Measurements from ENCODE around the gene PUM1. TPM values are rescaled to one million over a fixed set of nuclear protein-coding genes. Genes with fewer than 3 reads are reported as not detected.

PUM1 gene
- total RNA-seq, 1 donor from 2014 or later = 188 TPM

GRCh38 chr1:31036749-31037500 is 28.6 kb downstream of the PUM1 start:
- Mint-ChIP-seq H3K4me3 (ENCODE audit: unreplicated experiment) (no peak overlapping the region), H3K27me3 (ENCODE audit: unreplicated experiment) (peaks cover 5% of the 10 kb centered on the region), H3K4me1 (ENCODE audit: low read depth, unreplicated experiment) (peaks cover 16% of the 10 kb centered on the region), H3K36me3 (ENCODE audit: unreplicated experiment) (no peaks in the 10 kb centered on the region), H3K9me3 (ENCODE audit: unreplicated experiment) (peaks cover 2% of the 10 kb centered on the region), H3K27ac (ENCODE audit: unreplicated experiment) (no peak overlapping the region)
- TF ChIP-seq CTCF (IDR thresholded peaks at IDR 0.05; ENCODE audit: partially characterized antibody, unreplicated experiment) = no peak
- no peak for DNase-seq

- no peak overlapping the region for H3K27ac Mint-ChIP-seq (ENCODE audit: unreplicated experiment)
- H3K4me1 Mint-ChIP-seq (ENCODE audit: low read depth, unreplicated experiment) = peaks cover 12% of the 10 kb centered on the region
- TF ChIP-seq CTCF (IDR thresholded peaks at IDR 0.05; ENCODE audit: partially characterized antibody, unreplicated experiment) = no peak
- H3K27me3 Mint-ChIP-seq (ENCODE audit: unreplicated experiment) = peaks cover 6% of the 10 kb centered on the region
- H3K4me3 Mint-ChIP-seq (ENCODE audit: unreplicated experiment) = no peak overlapping the region
- no peaks in the 10 kb centered on the region for H3K36me3 Mint-ChIP-seq (ENCODE audit: unreplicated experiment)
- peaks cover 4% of the 10 kb centered on the region for H3K9me3 Mint-ChIP-seq (ENCODE audit: unreplicated experiment)
- DNase-seq = no peak
These were observed 31.9 kb downstream of the PUM1 start for GRCh38 chr1:31033598-31033997.

GRCh38 chr1:31032266-31032665 is 33.3 kb downstream of the PUM1 start:
- Mint-ChIP-seq H3K9me3 (ENCODE audit: unreplicated experiment) (peaks cover 4% of the 10 kb centered on the region), H3K27me3 (ENCODE audit: unreplicated experiment) (peaks cover 4% of the 10 kb centered on the region), H3K4me3 (ENCODE audit: unreplicated experiment) (no peak overlapping the region), H3K36me3 (ENCODE audit: unreplicated experiment) (no peaks in the 10 kb centered on the region), H3K4me1 (ENCODE audit: low read depth, unreplicated experiment) (peaks cover 13% of the 10 kb centered on the region), H3K27ac (ENCODE audit: unreplicated experiment) (no peak overlapping the region)
- no peak for TF ChIP-seq CTCF (IDR thresholded peaks at IDR 0.05; ENCODE audit: partially characterized antibody, unreplicated experiment)
- DNase-seq = no peak

- Mint-ChIP-seq H3K4me1 (ENCODE audit: low read depth, unreplicated experiment) (peaks cover 15% of the 10 kb centered on the region), H3K27ac (ENCODE audit: unreplicated experiment) (no peak overlapping the region), H3K36me3 (ENCODE audit: unreplicated experiment) (no peaks in the 10 kb centered on the region), H3K27me3 (ENCODE audit: unreplicated experiment) (peaks cover 3% of the 10 kb centered on the region), H3K9me3 (ENCODE audit: unreplicated experiment) (peaks cover 4% of the 10 kb centered on the region), H3K4me3 (ENCODE audit: unreplicated experiment) (no peak overlapping the region)
- TF ChIP-seq CTCF (IDR thresholded peaks at IDR 0.05; ENCODE audit: partially characterized antibody, unreplicated experiment) = no peak
- DNase-seq = no peak
These were observed 34.0 kb downstream of the PUM1 start for GRCh38 chr1:31031330-31032143.

GRCh38 chr1:31029026-31029425 is 36.5 kb downstream of the PUM1 start:
- peaks cover 5% of the 10 kb centered on the region for H3K27me3 Mint-ChIP-seq (ENCODE audit: unreplicated experiment)

More at GRCh38 chr1:31029026-31029425, 36.5 kb downstream of the PUM1 start:
- Mint-ChIP-seq H3K36me3 (ENCODE audit: unreplicated experiment) (no peaks in the 10 kb centered on the region), H3K4me1 (ENCODE audit: low read depth, unreplicated experiment) (peaks cover 15% of the 10 kb centered on the region), H3K27ac (ENCODE audit: unreplicated experiment) (no peak overlapping the region), H3K9me3 (ENCODE audit: unreplicated experiment) (peaks cover 6% of the 10 kb centered on the region), H3K4me3 (ENCODE audit: unreplicated experiment) (no peak overlapping the region)
- no peak for TF ChIP-seq CTCF (IDR thresholded peaks at IDR 0.05; ENCODE audit: partially characterized antibody, unreplicated experiment)
- no peak for DNase-seq
